WTC11 (cell line): ENCODE measurements around the gene IPPK. TPM values are rescaled to one million over a fixed set of nuclear protein-coding genes. Genes with fewer than 3 reads are reported as not detected.

Experiments used
- ATAC-seq: fragments of 200-7000 bp; cut with Tn5 transposase; 2 replicates; pipeline ENCODE4 v1.10.0; 2021; ENCODE audit warnings: mild to moderate bottlenecking, moderate library complexity
- CTCF ChIA-PET: fragments of 300-600 bp; sonication (Branson Sonifier 250); formaldehyde crosslinking; loops from one replicate; lab custom pipeline; 2021; ENCODE audit warnings: antibody characterized with exemption; lab: Charles Lee
- POLR2A ChIA-PET: fragments of 350-600 bp; sonication (Branson Sonifier 250); formaldehyde crosslinking; loops from one replicate; lab custom pipeline; 2021; ENCODE audit warnings: antibody characterized with exemption; lab: Charles Lee
- DNase-seq: peaks from one replicate; pipeline ENCODE4 v3.0.0; 2021; ENCODE audit warnings: low spot score
- H3K27ac Mint-ChIP-seq: 2 replicates; pipeline ENCODE4 v1.8.0; 2021; ENCODE audit warnings: mixed read lengths
- H3K27me3 Mint-ChIP-seq: 2 replicates; pipeline ENCODE4 v1.8.0; 2021; ENCODE audit warnings: low read depth, mild to moderate bottlenecking, moderate library complexity, mixed read lengths
- H3K36me3 Mint-ChIP-seq: 2 replicates; pipeline ENCODE4 v1.8.0; 2021; ENCODE audit warnings: mixed read lengths
- H3K4me1 Mint-ChIP-seq: 2 replicates; pipeline ENCODE4 v1.8.0; 2022; ENCODE audit warnings: mixed read lengths
- H3K4me3 Mint-ChIP-seq: 2 replicates; pipeline ENCODE4 v1.8.0; 2021; ENCODE audit warnings: mild to moderate bottlenecking, moderate library complexity, mixed read lengths
- H3K9me3 Mint-ChIP-seq: 2 replicates; pipeline ENCODE4 v1.8.0; 2021; ENCODE audit warnings: mixed read lengths
- ARID4B ChIP-seq: sonication (generic); formaldehyde crosslinking; IDR thresholded peaks from 2 replicates; pipeline ENCODE4 v1.8.0; 2023; ENCODE audit warnings: missing genetic modification reagents, mild to moderate bottlenecking, borderline replicate concordance
- CBFB ChIP-seq: sonication (generic); formaldehyde crosslinking; IDR thresholded peaks from 2 replicates; pipeline ENCODE4 v1.8.1; 2022; ENCODE audit warnings: mild to moderate bottlenecking, low read depth, missing genetic modification reagents
- ETV6 ChIP-seq: sonication (generic); formaldehyde crosslinking; IDR thresholded peaks from 2 replicates; pipeline ENCODE4 v1.8.1; 2022; ENCODE audit warnings: mild to moderate bottlenecking, missing genetic modification reagents
- FOXK1 ChIP-seq: sonication (generic); formaldehyde crosslinking; IDR thresholded peaks from 2 replicates; pipeline ENCODE4 v1.8.0; 2022; ENCODE audit warnings: mild to moderate bottlenecking, moderate library complexity, missing genetic modification reagents
- FOXP4 ChIP-seq: sonication (generic); formaldehyde crosslinking; IDR thresholded peaks from 2 replicates; pipeline ENCODE4 v1.8.0; 2022; ENCODE audit warnings: mild to moderate bottlenecking, missing genetic modification reagents
- HMGXB4 ChIP-seq: sonication (generic); formaldehyde crosslinking; IDR thresholded peaks from 2 replicates; pipeline ENCODE4 v1.8.1; 2023; ENCODE audit warnings: mild to moderate bottlenecking, moderate library complexity, missing genetic modification reagents
- NFYB ChIP-seq: sonication (generic); formaldehyde crosslinking; conservative IDR thresholded peaks from 2 replicates; pipeline ENCODE4 v1.8.0; 2022; ENCODE audit warnings: low read depth, missing genetic modification reagents
- OVOL2 ChIP-seq: fragments of 250-450 bp; sonication (Bioruptor Pico); IDR thresholded peaks from 2 replicates; pipeline ENCODE4 v1.9.0; 2021; ENCODE audit warnings: mild to moderate bottlenecking, borderline replicate concordance
- PREB ChIP-seq: sonication (generic); formaldehyde crosslinking; IDR thresholded peaks from 2 replicates; pipeline ENCODE4 v1.8.1; 2022; ENCODE audit warnings: mild to moderate bottlenecking, missing genetic modification reagents, moderate library complexity, borderline replicate concordance
- SP1 ChIP-seq: sonication (generic); formaldehyde crosslinking; conservative IDR thresholded peaks from 2 replicates; pipeline ENCODE4 v1.8.1; 2022; ENCODE audit warnings: missing genetic modification reagents
- TP53 ChIP-seq: sonication (generic); formaldehyde crosslinking; IDR thresholded peaks from 2 replicates; pipeline ENCODE4 v1.8.1; 2023; ENCODE audit warnings: mild to moderate bottlenecking, missing genetic modification reagents
- USF2 ChIP-seq: sonication (generic); formaldehyde crosslinking; IDR thresholded peaks from 2 replicates; pipeline ENCODE4 v1.8.1; 2023; ENCODE audit warnings: mild to moderate bottlenecking, missing genetic modification reagents, moderate library complexity
- ZSCAN18 ChIP-seq: fragments of 250-450 bp; sonication (Bioruptor Pico); IDR thresholded peaks from 2 replicates; pipeline ENCODE4 v2.1.2; 2022; ENCODE audit warnings: mild to moderate bottlenecking, moderate library complexity
- total RNA-seq: library from RNA; stranded (reverse); gene quantifications from 3 replicates; pipeline ENCODE4 v1.2.3, GENCODE V29; 2021

The IPPK gene
- total RNA-seq, 1 experiment from 2014 or later = 8.6 TPM

- TF ChIP-seq ARID4B (CRISPR knock-in tag) (peak; percentile 55; the same call in 1 of the 2 replicates), ETV6 (CRISPR knock-in tag) (peak; percentile 83), ZSCAN18 (CRISPR knock-in tag) (no peak), CBFB (0 out of 2 replicates have a peak, but pooled peaks have one; percentile 46), USF2 (CRISPR knock-in tag) (peak; percentile 62), HMGXB4 (CRISPR knock-in tag) (0 out of 2 replicates have a peak, but pooled peaks have one; percentile 35), TP53 (CRISPR knock-in tag) (no peak), FOXK1 (CRISPR knock-in tag) (peak; percentile 83), NFYB (CRISPR knock-in tag) (no peak), SP1 (CRISPR knock-in tag) (peak; percentile 91)
- TF ChIP-seq, all 79 proteins: peak for 20
Observed at GRCh38 chr9:92669890-92670708, at the start of gene IPPK (continued).

- DNase-seq (no peak), ATAC-seq (no peak)
- POLR2A ChIA-PET = no interaction called here
- Mint-ChIP-seq H3K36me3 (peaks cover 52% of the 10 kb centered on the region), H3K27me3 (no peaks in the 10 kb centered on the region), H3K4me3 (no peak overlapping the region), H3K4me1 (no peaks in the 10 kb centered on the region), H3K9me3 (no peaks in the 10 kb centered on the region), H3K27ac (no peak overlapping the region)
- TF ChIP-seq FOXP4 (CRISPR knock-in tag) (no peak), PREB (no peak), OVOL2 (CRISPR knock-in tag) (no peak), ARID4B (CRISPR knock-in tag) (no peak), ETV6 (CRISPR knock-in tag) (no peak)
- CTCF ChIA-PET = interaction anchor here (1.6 to 6.3 kb wide), 3 partner anchors 12 to 90 kb away, joined by 3 to 43 read pairs (median 16); no protein-coding TSS in a partner anchor
Observed at GRCh38 chr9:92719028-92719647, 49.2 kb upstream of the IPPK start.
